ENCODE results near the gene PPP2R3C. TPM values are rescaled to one million over a fixed set of nuclear protein-coding genes. Genes with fewer than 3 reads are reported as not detected.

PPP2R3C gene
- total and polyA plus RNA-seq, 2 of the 13 experiments (the other 11 are each of a cell fraction or from before 2014, with no cell fraction given) = 63.4 to 102 TPM

- 0 out of 2 replicates have a peak, but pooled peaks have one; percentile 18 for TF ChIP-seq ERF (CRISPR knock-in tag; IDR thresholded peaks at IDR 0.05)
- TF ChIP-seq ZNF224 (CRISPR knock-in tag; IDR thresholded peaks at IDR 0.05) = no peak
- no peak for TF ChIP-seq MYPOP (CRISPR knock-in tag; IDR thresholded peaks at IDR 0.05)
- no peak for TF ChIP-seq SSRP1 (CRISPR knock-in tag; IDR thresholded peaks at IDR 0.05)
- no peak for TF ChIP-seq PATZ1 (CRISPR knock-in tag; IDR thresholded peaks at IDR 0.05)
- TF ChIP-seq ZNF232 (CRISPR knock-in tag; IDR thresholded peaks at IDR 0.05; ENCODE audit: borderline replicate concordance) = no peak
- 0 out of 2 replicates have a peak, but pooled peaks have one; percentile 25 for TF ChIP-seq ZKSCAN8 (CRISPR knock-in tag; IDR thresholded peaks at IDR 0.05; ENCODE audit: borderline replicate concordance)
- no peak for TF ChIP-seq ISX (CRISPR knock-in tag; conservative IDR thresholded peaks at IDR 0.05)
- no peak for TF ChIP-seq NFE2 (CRISPR knock-in tag; IDR thresholded peaks at IDR 0.05)
- TF ChIP-seq THAP9 (CRISPR knock-in tag; IDR thresholded peaks at IDR 0.05; ENCODE audit: borderline replicate concordance) = no peak
- peak; percentile 28; the same call in 1 of the 2 replicates for TF ChIP-seq ZFX (CRISPR knock-in tag; IDR thresholded peaks at IDR 0.05; ENCODE audit: low read depth)
- TF ChIP-seq ZSCAN22 (CRISPR knock-in tag; IDR thresholded peaks at IDR 0.05) = no peak
- peak; percentile 52; the same call in 1 of the 2 replicates for TF ChIP-seq HOMEZ (CRISPR knock-in tag; IDR thresholded peaks at IDR 0.05; ENCODE audit: low read depth)
- peak; percentile 73; the same call in 1 of the 2 replicates for TF ChIP-seq ZNF362 (CRISPR knock-in tag; IDR thresholded peaks at IDR 0.05; ENCODE audit: borderline replicate concordance)
- TF ChIP-seq ZBTB37 (CRISPR knock-in tag; IDR thresholded peaks at IDR 0.05) = peak; percentile 85
- TF ChIP-seq ZNF484 (CRISPR knock-in tag; IDR thresholded peaks at IDR 0.05; ENCODE audit: borderline replicate concordance, low read depth) = no peak
- TF ChIP-seq MTA3 (CRISPR knock-in tag; IDR thresholded peaks at IDR 0.05) = no peak
Measured at GRCh38 chr14:35144029-35144428, 22.2 kb upstream of the PPP2R3C start (continued).
